Naive thymus-derived CD4-positive, alpha-beta T cell (primary cell): ENCODE measurements around the gene ZNF805. TPM values are rescaled to one million over a fixed set of nuclear protein-coding genes. Genes with fewer than 3 reads are reported as not detected.
"Not testable (repeated sequence)": the region's sequence is repeated elsewhere in the genome, so short reads cannot be mapped to it uniquely, and the experiment has no call there.

Experiments
- ATAC-seq: fragments of 150-1000 bp; cut with Tn5 transposase; 2 replicates; pipeline ENCODE4 v1.10.0; 2021; ENCODE audit warnings: mild to moderate bottlenecking, moderate library complexity
- CTCF ChIA-PET: fragments of 350-600 bp; sonication (Branson Sonifier 250); formaldehyde crosslinking; loops from one replicate; lab custom pipeline; 2021; ENCODE audit warnings: antibody characterized with exemption; lab: Charles Lee
- POLR2A ChIA-PET: fragments of 350-600 bp; sonication (Branson Sonifier 250); formaldehyde crosslinking; loops from one replicate; lab custom pipeline; 2021; ENCODE audit warnings: antibody characterized with exemption, inconsistent platforms; lab: Charles Lee
- DNase-seq, 9 donors: peaks; one replicate each; pipeline versions ENCODE4 v3.0.0 to v3.0.0-alpha.2; 2020 to 2022; ENCODE audit warnings: mixed read lengths in 1 of 9
- H3K27ac ChIP-seq: one replicate; pipeline ENCODE4 v1.7.0; 2013; ENCODE audit warnings: mild to moderate bottlenecking, low read depth, low read length, moderate library complexity
- H3K27me3 ChIP-seq, 2 donors: one replicate each; pipeline ENCODE4 v1.7.0; 2013; ENCODE audit warnings: low read length in 2 of 2, mild to moderate bottlenecking in 2 of 2, moderate library complexity in 2 of 2; ENCODE audit not compliant: control insufficient read depth in 2 of 2, insufficient read depth in 2 of 2
- H3K36me3 ChIP-seq, 3 experiments: 1 replicate in 2 of 3; 2 replicates in 1 of 3; pipeline ENCODE4 v1.7.0; 2013; ENCODE audit warnings: low read length in 3 of 3, mild to moderate bottlenecking in 3 of 3, moderate library complexity in 1 of 3; ENCODE audit not compliant: insufficient read depth in 3 of 3, control insufficient read depth in 2 of 3
- H3K4me1 ChIP-seq, 2 donors: one replicate each; pipeline ENCODE4 v1.7.0; 2013; ENCODE audit warnings: low read length in 2 of 2, mild to moderate bottlenecking in 2 of 2, moderate library complexity in 1 of 2; ENCODE audit not compliant: control insufficient read depth in 2 of 2, insufficient read depth in 2 of 2
- H3K4me3 ChIP-seq: 2 replicates; pipeline ENCODE4 v1.7.0; 2013; ENCODE audit warnings: mild to moderate bottlenecking, low read length
- H3K9me3 ChIP-seq, 3 experiments: 1 replicate in 2 of 3; 2 replicates in 1 of 3; pipeline ENCODE4 v1.7.0; 2013; ENCODE audit warnings: low read length in 3 of 3; ENCODE audit not compliant: control insufficient read depth in 2 of 3
- H3K27ac Mint-ChIP-seq, 9 donors: one replicate each; pipeline ENCODE4 v1.8.0; 2020 to 2022; ENCODE audit warnings: mixed read lengths in 9 of 9, mild to moderate bottlenecking in 8 of 9, moderate library complexity in 5 of 9, inconsistent platforms in 2 of 9
- H3K27me3 Mint-ChIP-seq, 5 donors: one replicate each; pipeline ENCODE4 v1.8.0; 2021 to 2022; ENCODE audit warnings: mixed read lengths in 5 of 5, mild to moderate bottlenecking in 1 of 5
- H3K36me3 Mint-ChIP-seq, 5 donors: one replicate each; pipeline ENCODE4 v1.8.0; 2020 to 2022; ENCODE audit warnings: mixed read lengths in 5 of 5, mild to moderate bottlenecking in 3 of 5, inconsistent platforms in 1 of 5
- H3K4me1 Mint-ChIP-seq, 7 donors: one replicate each; pipeline ENCODE4 v1.8.0; 2020 to 2022; ENCODE audit warnings: mixed read lengths in 7 of 7, mild to moderate bottlenecking in 3 of 7, inconsistent platforms in 1 of 7
- H3K4me3 Mint-ChIP-seq, 10 donors: one replicate each; pipeline ENCODE4 v1.8.0; 2020 to 2022; ENCODE audit warnings: mild to moderate bottlenecking in 10 of 10, mixed read lengths in 10 of 10, moderate library complexity in 6 of 10, inconsistent platforms in 2 of 10
- H3K9me3 Mint-ChIP-seq, 11 donors: one replicate each; pipeline ENCODE4 v1.8.0; 2020 to 2022; ENCODE audit warnings: mixed read lengths in 11 of 11, mild to moderate bottlenecking in 4 of 11, inconsistent platforms in 1 of 11, moderate library complexity in 1 of 11
- intact Hi-C, 2 donors: fragments of 100-400 bp; cut with micrococcal nuclease; formaldehyde crosslinking; loops; one replicate each; pipeline ENCODE4 v1.15.1; 2023
- polyA plus RNA-seq, 2 donors: library from polyadenylated mRNA; unstranded; fragments of 300-500 nt; fragmentation: Illumina TruSeq; gene quantifications; one replicate each; pipeline ENCODE4 v1.2.3, GENCODE V29; 2021
- total RNA-seq, 6 experiments: library from RNA in 5 of 6; stranded (reverse) in 5 of 6; gene quantifications; 1 replicate in 5 of 6; 2 replicates in 1 of 6; pipeline ENCODE4 v1.2.3 and lab custom pipeline; 2021 to 2026

The ZNF805 gene
- total and polyA plus RNA-seq, 7 experiments from 2014 or later = 3.9 to 26.2 (median 21.1) TPM

DNA sequence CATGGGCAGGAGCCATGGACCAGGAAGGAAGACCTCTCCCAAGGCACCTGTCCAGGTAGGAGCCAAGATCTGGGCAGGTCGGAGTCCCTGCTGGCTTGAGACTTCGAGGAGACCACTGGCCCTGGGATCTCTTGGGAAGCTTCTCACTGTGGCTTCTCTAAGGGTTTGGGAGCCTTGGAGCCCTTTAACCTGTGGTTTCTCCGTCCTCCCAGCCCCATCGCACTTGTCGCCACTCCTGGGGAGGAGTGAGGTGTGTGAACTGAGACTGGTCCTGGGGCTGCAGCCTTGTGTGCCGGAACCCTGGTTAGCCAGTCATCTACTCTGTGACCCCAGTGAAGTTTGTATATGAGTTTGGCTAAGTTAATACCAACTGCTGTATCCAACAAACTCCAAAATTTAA, 8.2 kb downstream of the ZNF805 start:
- Histone ChIP-seq H3K27ac (no peak overlapping the region), H3K4me3 (no peak overlapping the region), H3K36me3 (peaks cover 33 to 97% (median 34%) of the 10 kb centered on the region in 3 experiments), H3K4me1 (no peaks in the 10 kb centered on the region), H3K9me3 (peaks cover 0 to 34% (median 9%) of the 10 kb centered on the region in 3 experiments), H3K27me3 (no peaks in the 10 kb centered on the region)
- Mint-ChIP-seq H3K4me1 (peaks cover 0 to 16% (median 5%) of the 10 kb centered on the region in 7 donors), H3K36me3 (peaks cover 47 to 98% (median 94%) of the 10 kb centered on the region in 5 donors), H3K4me3 (no peak overlapping the region), H3K9me3 (peaks cover 9 to 64% (median 39%) of the 10 kb centered on the region in 11 donors), H3K27ac (no peak overlapping the region), H3K27me3 (no peaks in the 10 kb centered on the region)
- CTCF ChIA-PET = no interaction called here
- POLR2A ChIA-PET = interaction anchor here (0.5 to 1.0 kb wide), 2 partner anchors 31 to 951 kb away, joined by 3 read pairs; no protein-coding TSS in a partner anchor
- ATAC-seq (no peak), DNase-seq (no peak)
- intact Hi-C loops = no loop called here

GRCh38 chr19:57249329-57249728, 8.9 kb downstream of the ZNF805 start:
- peaks cover 0 to 41% (median 16%) of the 10 kb centered on the region in 3 experiments for H3K9me3 ChIP-seq
- H3K27me3 Mint-ChIP-seq = no peaks in the 10 kb centered on the region
- H3K27ac ChIP-seq = no peak overlapping the region
- H3K36me3 ChIP-seq = peaks cover 35 to 97% (median 39%) of the 10 kb centered on the region in 3 experiments
- intact Hi-C loops = no loop called here
- H3K36me3 Mint-ChIP-seq = peaks cover 51 to 98% (median 97%) of the 10 kb centered on the region in 5 donors
- H3K27ac Mint-ChIP-seq = no peak overlapping the region
- H3K4me1 ChIP-seq = no peaks in the 10 kb centered on the region
- peaks cover 0 to 13% (median 4%) of the 10 kb centered on the region in 7 donors for H3K4me1 Mint-ChIP-seq
- CTCF ChIA-PET = no interaction called here
- DNase-seq (no peak), ATAC-seq (no peak)
- no peaks in the 10 kb centered on the region for H3K27me3 ChIP-seq
- H3K4me3 Mint-ChIP-seq = no peak overlapping the region
- POLR2A ChIA-PET = no interaction called here
- no peak overlapping the region for H3K4me3 ChIP-seq
- H3K9me3 Mint-ChIP-seq = peaks cover 9 to 69% (median 46%) of the 10 kb centered on the region in 11 donors

- CTCF ChIA-PET, ATAC-seq, H3K4me3 ChIP-seq, DNase-seq, H3K4me3 Mint-ChIP-seq, intact Hi-C loops, H3K27me3 ChIP-seq, POLR2A ChIA-PET, H3K4me1 Mint-ChIP-seq, H3K4me1 ChIP-seq, H3K27ac ChIP-seq, H3K27me3 Mint-ChIP-seq, H3K27ac Mint-ChIP-seq: not testable (repeated sequence)
- H3K9me3 ChIP-seq = peaks cover 0 to 50% (median 20%) of the 10 kb centered on the region in 3 experiments
- peaks cover 14 to 92% (median 70%) of the 10 kb centered on the region in 11 donors for H3K9me3 Mint-ChIP-seq
- H3K36me3 ChIP-seq = peaks cover 30 to 67% (median 31%) of the 10 kb centered on the region in 3 experiments
- H3K36me3 Mint-ChIP-seq = peaks cover 58 to 88% (median 85%) of the 10 kb centered on the region in 5 donors
Measured at GRCh38 chr19:57253767-57254166, 13.3 kb downstream of the ZNF805 start.

DNA sequence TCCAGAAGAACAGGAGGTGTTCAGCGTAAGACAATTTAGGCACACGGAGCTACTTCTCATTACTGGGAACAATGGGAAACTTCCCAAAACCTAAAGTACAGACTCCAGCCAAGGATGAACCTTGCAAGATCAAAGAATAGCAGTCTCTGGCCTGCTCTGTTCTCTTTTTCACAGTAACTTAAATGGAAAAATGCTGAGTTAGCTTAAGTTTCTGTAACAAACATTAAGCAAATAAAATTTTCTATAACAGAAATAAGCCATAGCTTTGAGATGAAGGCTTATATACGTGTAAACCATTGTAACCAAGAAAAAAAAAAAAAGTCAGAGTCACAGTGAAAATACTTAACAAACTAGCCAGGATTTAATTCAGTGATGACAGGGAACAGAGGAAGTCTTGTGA, 21.6 kb downstream of the ZNF805 start:
- H3K9me3 Mint-ChIP-seq = peaks cover 27 to 95% (median 71%) of the 10 kb centered on the region in 11 donors
- no peak for DNase-seq

GRCh38 chr19:57263244-57263741, 22.9 kb downstream of the ZNF805 start:
- DNase-seq (no peak), ATAC-seq (no peak)
- Mint-ChIP-seq H3K27me3 (no peaks in the 10 kb centered on the region), H3K4me3 (no peak overlapping the region), H3K4me1 (peaks cover 0 to 6% (median 0%) of the 10 kb centered on the region in 7 donors), H3K36me3 (peaks cover 50 to 80% (median 68%) of the 10 kb centered on the region in 5 donors), H3K9me3 (peaks cover 25 to 97% (median 65%) of the 10 kb centered on the region in 11 donors), H3K27ac (peak overlapping the region in 1 of 9 donors; percentile 31)
- CTCF ChIA-PET = no interaction called here
- intact Hi-C loops = no loop called here
- H3K27me3 ChIP-seq = no peaks in the 10 kb centered on the region
- no peak overlapping the region for H3K27ac ChIP-seq
- H3K36me3 ChIP-seq = peaks cover 0 to 21% (median 0%) of the 10 kb centered on the region in 3 experiments
- no peaks in the 10 kb centered on the region for H3K4me1 ChIP-seq
- POLR2A ChIA-PET = no interaction called here
- H3K4me3 ChIP-seq = no peak overlapping the region
- peaks cover 0 to 61% (median 27%) of the 10 kb centered on the region in 3 experiments for H3K9me3 ChIP-seq

More for the DNA sequence above, 21.6 kb downstream of the ZNF805 start:
- Mint-ChIP-seq H3K36me3 (peaks cover 50 to 79% (median 67%) of the 10 kb centered on the region in 5 donors), H3K4me1 (peaks cover 0 to 5% (median 0%) of the 10 kb centered on the region in 7 donors), H3K27me3 (no peaks in the 10 kb centered on the region), H3K27ac (no peak overlapping the region), H3K4me3 (no peak overlapping the region)
- CTCF ChIA-PET = interaction anchor here (0.7 kb wide), 1 partner anchor 67 kb away, joined by 4 read pairs; no protein-coding TSS in a partner anchor
- intact Hi-C loops = no loop called here
- Histone ChIP-seq H3K4me1 (no peaks in the 10 kb centered on the region), H3K36me3 (peaks cover 0 to 27% (median 0%) of the 10 kb centered on the region in 3 experiments), H3K4me3 (no peak overlapping the region), H3K9me3 (peaks cover 0 to 55% (median 30%) of the 10 kb centered on the region in 3 experiments), H3K27ac (no peak overlapping the region), H3K27me3 (no peaks in the 10 kb centered on the region)
- POLR2A ChIA-PET = no interaction called here
- ATAC-seq = no peak

- no peaks in the 10 kb centered on the region for H3K27me3 Mint-ChIP-seq
- H3K36me3 Mint-ChIP-seq = peaks cover 24 to 67% (median 60%) of the 10 kb centered on the region in 5 donors
- H3K4me1 Mint-ChIP-seq = peaks cover 0 to 6% (median 0%) of the 10 kb centered on the region in 7 donors
- Histone ChIP-seq H3K27me3 (no peaks in the 10 kb centered on the region), H3K4me3 (no peak overlapping the region), H3K9me3 (peaks cover 0 to 28% (median 4%) of the 10 kb centered on the region in 3 experiments), H3K36me3 (no peaks in the 10 kb centered on the region), H3K27ac (no peak overlapping the region), H3K4me1 (no peaks in the 10 kb centered on the region)
- no peak overlapping the region for H3K4me3 Mint-ChIP-seq
- no peak for ATAC-seq
- intact Hi-C loops = no loop called here
- no peak for DNase-seq
- ChIA-PET CTCF (no interaction called here), POLR2A (interaction anchor here (0.7 kb wide), 1 partner anchor 24 kb away, joined by 5 read pairs; no protein-coding TSS in a partner anchor)
- H3K9me3 Mint-ChIP-seq = peaks cover 13 to 88% (median 40%) of the 10 kb centered on the region in 11 donors
- peak overlapping the region in 1 of 9 donors; percentile 27 for H3K27ac Mint-ChIP-seq
Measured at GRCh38 chr19:57267291-57267690, 26.9 kb downstream of the ZNF805 start.
